Right cardiac atrium (tissue), 5 donors: ENCODE results near the gene CC2D2A. TPM values are rescaled to one million over a fixed set of nuclear protein-coding genes. Genes with fewer than 3 reads are reported as not detected.

Source experiments
- ATAC-seq, 2 donors: fragments of 200-7000 bp; cut with Tn5 transposase; one replicate each; pipeline versions ENCODE4 v1.8.0 to v1.9.1; 2020; ENCODE audit warnings: moderate library complexity in 2 of 2, mild to moderate bottlenecking in 1 of 2
- DNase-seq, 3 donors: peaks; one replicate each; pipeline ENCODE4 v3.0.0-alpha.2; 2020
- H3K27ac ChIP-seq: one replicate; pipeline ENCODE4 v1.5.1; 2013; ENCODE audit warnings: mild to moderate bottlenecking, low read length, control low read depth, moderate library complexity
- H3K27me3 ChIP-seq: one replicate; pipeline ENCODE4 v1.6.1; 2013; ENCODE audit not compliant: control insufficient read depth, insufficient read depth
- H3K4me1 ChIP-seq: one replicate; pipeline ENCODE4 v1.6.1; 2013; ENCODE audit warnings: low read length; ENCODE audit not compliant: control insufficient read depth, insufficient read depth
- H3K4me3 ChIP-seq: one replicate; pipeline ENCODE4 v1.5.1; 2013; ENCODE audit warnings: low read length, control low read depth
- H3K9me3 ChIP-seq: one replicate; pipeline ENCODE4 v1.6.1; 2013; ENCODE audit warnings: low read length; ENCODE audit not compliant: control insufficient read depth
- WGBS: extraction: QIAGEN DNeasy Blood & Tissue Kit; methylation state at CpG from one replicate; pipeline ENCODE4 v1.1.7; 2013; 5-methylcytosine and 5-hydroxymethylcytosine counted together
- intact Hi-C, 4 donors: fragments of 100-400 bp; cut with DNase I; formaldehyde crosslinking; loops; one replicate each; pipeline versions ENCODE4 v1.11.0 to v1.14.0; 2022 to 2023
- polyA plus RNA-seq: library from polyadenylated mRNA; stranded (reverse); fragments of 200-250 nt; gene quantifications from one replicate; pipeline ENCODE4 v1.2.3, GENCODE V29; 2013
- total RNA-seq, 4 donors: library from RNA; stranded (reverse); fragmentation: NEBNext Ultra II Directional; extraction: Animal tissue kit (Norgen Biotek cat#: 25700); gene quantifications; one replicate each; pipeline ENCODE4 v1.2.1, GENCODE V29; 2021
- donor health status: healthy with polysubstance abuse.
- donor health status: DM: no; HTN: yes; CAD: no.
- donor health status: DM: no; HTN: no; CAD: no.
- donor health status: DM: no; HTN: yes; CAD: no; lungs with severe emphysema.
- donor health status: DM: yes; HTN: yes; CAD: no.

The CC2D2A gene
- total and polyA plus RNA-seq, 5 donors: 8.2 to 13.6 (median 13.1) TPM

DNA sequence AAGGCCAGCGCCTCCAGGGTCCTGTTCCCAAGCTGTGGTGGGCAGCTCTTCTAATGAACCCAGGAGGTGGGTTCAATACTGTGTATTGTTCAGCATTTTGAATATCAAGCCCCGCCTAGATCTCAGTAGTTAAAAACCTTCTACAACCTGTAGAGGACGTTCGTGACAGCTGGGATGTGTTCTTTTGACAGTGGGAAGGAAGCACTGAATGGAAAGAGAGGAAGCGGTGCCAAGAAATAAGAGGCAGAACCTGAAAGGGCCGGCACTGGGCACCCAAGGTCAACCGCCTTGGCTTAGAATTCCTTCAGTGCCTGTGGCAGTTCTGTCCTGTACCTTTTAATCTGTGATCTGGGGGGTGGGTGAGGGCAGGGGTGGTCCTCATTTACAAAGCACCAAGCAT is 73.1 kb downstream of the CC2D2A start:
- H3K9me3 ChIP-seq: no peaks in the 10 kb centered on the region
- H3K27me3 ChIP-seq: no peaks in the 10 kb centered on the region
- H3K4me3 ChIP-seq: no peak overlapping the region
- WGBS: 66% methylated on average over 7 of the region's 7 CpGs
- intact Hi-C loops: no loop called here
- H3K27ac ChIP-seq: no peak overlapping the region
- ATAC-seq (peak; percentile 45 to 53), DNase-seq (no peak)
- H3K4me1 ChIP-seq: peaks cover 2% of the 10 kb centered on the region

DNA sequence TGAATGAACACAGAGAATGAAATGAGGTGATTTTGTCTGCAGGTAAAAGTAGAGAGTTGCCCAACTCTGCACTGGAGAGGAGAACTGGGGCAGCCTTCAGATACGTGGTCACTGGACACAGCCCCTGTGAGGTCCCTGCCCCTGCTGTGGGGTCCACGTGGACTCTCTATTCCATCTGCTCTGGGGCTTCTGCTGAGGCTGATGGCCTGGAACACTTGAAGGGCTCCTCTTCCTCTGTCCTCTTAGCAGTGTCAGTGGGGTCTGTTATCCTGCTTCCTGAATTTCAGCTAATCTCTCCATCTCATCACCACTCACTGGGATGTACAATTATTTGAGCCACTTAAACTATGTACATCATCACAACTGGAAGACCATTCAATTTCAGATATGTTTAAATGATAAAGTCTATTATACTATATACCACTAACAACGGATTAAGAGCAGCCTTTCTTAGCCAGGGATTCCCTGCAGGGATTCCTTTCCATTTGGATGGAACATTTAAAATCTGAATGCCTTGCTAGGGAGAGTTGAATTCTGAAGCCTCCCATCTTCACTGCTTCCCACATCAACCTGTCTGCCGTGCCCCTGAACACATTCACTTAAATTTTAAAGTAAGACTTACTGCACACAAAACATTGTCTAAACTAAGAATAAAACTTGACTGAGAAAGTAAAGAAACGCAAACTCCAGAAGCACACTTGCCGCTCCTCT is 74.0 kb downstream of the CC2D2A start:
- peaks cover 2% of the 10 kb centered on the region for H3K4me1 ChIP-seq
- ATAC-seq (peak in 1 of 2 donors; percentile 38), DNase-seq (no peak)
- intact Hi-C loops: no loop called here
- WGBS: 75% methylated on average over 6 of the region's 6 CpGs
- H3K27me3 ChIP-seq: no peaks in the 10 kb centered on the region
- H3K9me3 ChIP-seq: no peaks in the 10 kb centered on the region
- no peak overlapping the region for H3K4me3 ChIP-seq
- H3K27ac ChIP-seq: no peak overlapping the region

DNA sequence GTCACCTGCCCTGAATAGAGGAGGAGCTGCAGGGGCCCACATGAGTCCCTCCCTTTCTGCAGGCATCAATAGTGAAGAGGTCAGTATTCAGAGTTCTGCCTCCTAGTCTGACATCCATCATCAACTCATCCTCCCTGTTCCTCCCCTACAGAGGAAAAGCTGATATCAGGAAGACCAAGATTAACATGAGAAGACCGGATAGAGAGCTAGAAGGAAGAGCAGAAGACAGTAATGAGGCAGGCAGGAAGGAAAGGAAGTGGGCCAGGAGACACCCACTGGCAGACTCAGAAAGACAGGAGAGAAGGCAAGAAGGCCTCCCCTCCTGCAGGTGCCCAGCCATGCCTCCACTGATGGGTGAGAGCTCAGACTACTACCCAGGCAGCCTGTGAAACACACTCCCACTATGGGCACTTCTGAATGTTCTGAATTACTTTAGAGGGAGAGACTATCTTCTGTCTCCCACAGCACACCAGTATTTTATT is 74.6 kb downstream of the CC2D2A start:
- Histone ChIP-seq H3K27ac (no peak overlapping the region), H3K4me3 (no peak overlapping the region), H3K4me1 (peaks cover 2% of the 10 kb centered on the region), H3K27me3 (no peaks in the 10 kb centered on the region), H3K9me3 (no peaks in the 10 kb centered on the region)
- no peak for DNase-seq
- ATAC-seq: no peak
- 81% methylated on average over 1 of the region's 1 CpG for WGBS
- intact Hi-C loops: no loop called here

DNA sequence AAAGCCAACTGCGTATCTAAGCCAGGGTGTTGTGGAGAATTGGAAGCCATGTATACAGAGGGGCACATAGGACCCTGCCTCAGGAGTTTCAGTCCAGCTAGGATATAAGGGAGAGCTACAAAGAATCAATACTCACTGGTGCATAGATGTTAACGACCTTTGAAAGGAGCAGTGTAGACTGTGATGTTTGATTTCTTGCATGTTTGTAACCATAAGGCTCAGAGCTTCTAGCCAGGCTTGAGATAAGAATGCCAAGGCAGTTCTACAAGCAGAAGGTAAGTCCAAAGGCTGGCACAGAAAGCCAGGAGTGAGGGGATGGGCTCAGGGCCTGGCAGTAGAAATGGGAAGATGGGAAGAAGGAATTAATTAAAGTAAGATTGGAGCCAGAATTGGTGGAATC is 75.7 kb downstream of the CC2D2A start:
- DNase-seq (no peak), ATAC-seq (no peak)
- WGBS: 95% methylated on average over 2 of the region's 2 CpGs
- intact Hi-C loops: no loop called here
- Histone ChIP-seq H3K27ac (no peak overlapping the region), H3K9me3 (no peaks in the 10 kb centered on the region), H3K27me3 (no peaks in the 10 kb centered on the region), H3K4me1 (peaks cover 2% of the 10 kb centered on the region), H3K4me3 (no peak overlapping the region)

DNA sequence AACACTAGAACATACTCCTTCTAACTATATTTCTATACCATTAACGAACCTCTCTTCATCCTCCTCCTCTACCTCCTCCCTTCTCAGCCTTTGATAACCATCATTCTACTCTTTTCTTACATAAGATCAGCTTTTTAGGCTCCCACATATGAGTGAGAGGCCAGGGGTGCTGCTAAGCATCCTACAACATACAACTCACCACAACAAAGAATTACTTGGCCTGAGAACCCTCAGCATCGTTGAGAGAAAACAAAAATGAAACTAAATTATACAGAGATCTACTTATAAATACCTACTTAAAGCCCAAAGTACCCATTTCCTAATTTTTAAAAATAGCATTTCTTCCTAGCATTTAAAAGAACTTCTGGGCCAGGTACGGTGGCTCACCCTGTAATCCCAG is 77.7 kb downstream of the CC2D2A start:
- no peaks in the 10 kb centered on the region for H3K27me3 ChIP-seq
- no peaks in the 10 kb centered on the region for H3K9me3 ChIP-seq
- H3K4me1 ChIP-seq: peaks cover 2% of the 10 kb centered on the region
- intact Hi-C loops: no loop called here
- ATAC-seq (no peak), DNase-seq (no peak)
- 75% methylated on average over 3 of the region's 3 CpGs for WGBS
- H3K4me3 ChIP-seq: no peak overlapping the region
- H3K27ac ChIP-seq: no peak overlapping the region

DNA sequence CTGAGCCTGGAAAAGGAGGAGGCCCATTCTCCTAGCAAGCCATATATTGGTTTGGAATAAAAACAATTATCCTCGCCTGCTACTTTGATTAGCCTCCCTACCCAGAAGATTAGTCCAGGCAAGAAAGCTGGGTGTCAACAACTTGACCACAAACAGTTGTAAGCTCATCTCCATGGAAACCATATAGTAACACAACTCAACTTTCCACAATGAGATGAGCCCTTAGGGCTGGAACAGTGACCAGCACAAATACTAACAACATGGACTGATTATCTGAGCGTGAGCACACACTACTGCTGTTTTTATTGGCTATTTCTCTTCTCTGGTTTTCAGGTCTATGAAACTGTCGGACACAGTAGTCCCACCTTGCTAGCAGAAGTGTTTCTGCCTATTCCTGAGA is 80.8 kb downstream of the CC2D2A start:
- DNase-seq (no peak), ATAC-seq (no peak)
- no peaks in the 10 kb centered on the region for H3K27me3 ChIP-seq
- H3K27ac ChIP-seq: no peak overlapping the region
- H3K4me3 ChIP-seq: no peak overlapping the region
- WGBS: 88% methylated on average over 3 of the region's 3 CpGs
- intact Hi-C loops: no loop called here
- peaks cover 2% of the 10 kb centered on the region for H3K4me1 ChIP-seq
- H3K9me3 ChIP-seq: no peaks in the 10 kb centered on the region

DNA sequence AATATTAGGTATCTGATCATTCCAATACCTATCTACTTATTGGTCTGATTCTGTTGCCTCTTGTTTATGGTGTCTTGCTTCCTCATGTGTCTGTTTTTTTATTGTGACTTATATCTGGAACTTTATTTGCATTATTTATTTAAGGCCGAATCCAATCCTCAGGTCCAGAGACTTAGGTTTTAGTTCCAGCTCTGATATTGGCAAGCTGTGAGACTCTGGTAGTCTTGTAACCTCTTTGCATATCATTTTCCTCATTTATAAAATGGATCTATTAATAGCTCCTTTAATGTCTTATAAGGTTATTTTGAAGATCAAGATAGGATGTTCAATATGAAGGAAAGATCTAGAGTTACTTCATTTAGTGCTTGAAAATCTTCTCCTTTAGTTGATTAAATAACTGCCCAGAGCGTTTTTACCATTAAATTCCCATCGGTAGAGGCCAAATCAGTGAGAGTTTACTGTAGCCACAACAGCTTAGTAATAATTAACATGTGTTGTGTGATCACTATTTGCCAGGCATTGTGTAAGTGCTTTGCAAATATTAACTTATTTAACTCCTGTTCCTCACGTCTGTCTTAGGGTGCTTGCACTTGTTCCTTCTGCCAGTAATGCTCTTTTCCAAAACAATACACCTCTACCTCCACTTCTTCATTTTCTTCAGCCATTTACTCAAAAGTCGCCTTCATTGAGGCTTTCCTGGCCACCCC is 82.2 kb downstream of the CC2D2A start:
- Histone ChIP-seq H3K27me3 (no peaks in the 10 kb centered on the region), H3K4me3 (no peak overlapping the region), H3K9me3 (no peaks in the 10 kb centered on the region), H3K4me1 (no peaks in the 10 kb centered on the region), H3K27ac (no peak overlapping the region)
- WGBS: 82% methylated on average over 5 of the region's 5 CpGs
- intact Hi-C loops: no loop called here
- ATAC-seq (no peak), DNase-seq (no peak)

DNA sequence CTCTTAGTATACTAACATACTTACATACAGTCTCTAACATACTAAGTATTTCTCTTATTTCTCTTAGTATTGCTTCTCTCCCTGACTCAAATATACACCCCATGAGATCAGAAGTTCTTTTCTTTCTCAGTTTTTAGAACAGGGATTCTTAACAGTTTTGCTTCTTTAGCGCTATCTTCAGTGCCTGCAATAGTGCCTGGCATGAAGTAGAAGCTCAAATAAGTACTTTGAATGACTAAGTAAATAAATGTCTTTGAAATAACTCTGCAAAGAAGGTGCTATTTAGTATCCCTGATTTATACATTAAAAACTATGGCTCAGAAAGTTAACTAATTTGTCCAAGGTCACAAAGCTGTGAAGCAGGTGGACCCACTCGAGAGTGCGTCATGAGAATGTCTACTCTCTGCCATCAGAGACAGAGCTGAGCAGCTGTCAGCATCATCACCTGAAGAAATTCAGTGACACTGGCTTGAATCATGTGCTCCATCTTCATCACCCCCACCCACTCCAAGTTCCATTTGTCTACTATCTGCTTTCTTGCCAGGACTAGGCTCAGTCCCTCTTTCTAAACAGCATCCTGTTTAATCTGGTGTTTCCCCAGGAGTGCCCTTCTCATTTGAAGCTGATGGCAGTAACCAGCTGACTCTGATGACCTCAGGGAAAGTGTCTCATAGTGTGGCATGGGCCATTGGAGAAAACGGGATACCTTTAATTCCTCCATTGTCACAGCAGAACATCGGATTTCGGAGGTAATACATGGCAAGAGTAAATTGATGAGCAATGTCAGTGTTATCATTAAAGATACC is 83.1 kb downstream of the CC2D2A start:
- intact Hi-C loops: no loop called here
- WGBS: 94% methylated on average over 6 of the region's 6 CpGs
- H3K4me3 ChIP-seq: no peak overlapping the region
- DNase-seq (no peak), ATAC-seq (no peak)
- H3K4me1 ChIP-seq: no peaks in the 10 kb centered on the region
- no peaks in the 10 kb centered on the region for H3K27me3 ChIP-seq
- H3K9me3 ChIP-seq: no peaks in the 10 kb centered on the region
- H3K27ac ChIP-seq: no peak overlapping the region

DNA sequence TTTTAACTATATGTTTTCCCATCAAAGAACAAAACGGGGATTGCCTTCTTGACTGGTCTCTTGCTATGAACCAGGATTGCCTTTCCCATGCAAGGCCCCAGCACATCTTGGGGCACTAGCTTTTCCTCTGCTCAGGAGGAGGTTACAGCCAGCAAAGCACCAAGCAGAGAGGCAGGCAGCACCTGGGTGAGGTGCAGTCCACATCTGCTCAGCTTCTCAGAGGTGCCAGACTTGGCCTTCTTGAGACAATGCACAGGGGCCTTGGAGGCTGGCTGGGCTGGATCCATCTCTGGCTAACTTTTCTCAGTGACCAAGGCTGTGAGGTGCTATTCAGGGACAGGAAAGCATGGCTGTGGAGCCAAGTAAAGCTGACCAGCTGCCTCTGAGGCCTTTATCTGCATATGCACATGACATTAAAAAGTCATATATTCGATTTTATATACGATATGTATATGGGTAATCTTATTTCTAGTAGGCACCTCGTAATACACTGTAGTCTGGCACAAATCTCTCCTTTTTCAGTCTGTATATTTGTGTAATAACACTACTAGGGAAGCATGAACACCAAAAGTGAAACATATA is 86.9 kb downstream of the CC2D2A start:
- H3K27ac ChIP-seq: no peak overlapping the region
- no peaks in the 10 kb centered on the region for H3K4me1 ChIP-seq
- ATAC-seq (no peak), DNase-seq (no peak)
- no peaks in the 10 kb centered on the region for H3K27me3 ChIP-seq
- WGBS: 93% methylated on average over 4 of the region's 4 CpGs
- intact Hi-C loops: no loop called here
- H3K9me3 ChIP-seq: no peaks in the 10 kb centered on the region
- H3K4me3 ChIP-seq: no peak overlapping the region

DNA sequence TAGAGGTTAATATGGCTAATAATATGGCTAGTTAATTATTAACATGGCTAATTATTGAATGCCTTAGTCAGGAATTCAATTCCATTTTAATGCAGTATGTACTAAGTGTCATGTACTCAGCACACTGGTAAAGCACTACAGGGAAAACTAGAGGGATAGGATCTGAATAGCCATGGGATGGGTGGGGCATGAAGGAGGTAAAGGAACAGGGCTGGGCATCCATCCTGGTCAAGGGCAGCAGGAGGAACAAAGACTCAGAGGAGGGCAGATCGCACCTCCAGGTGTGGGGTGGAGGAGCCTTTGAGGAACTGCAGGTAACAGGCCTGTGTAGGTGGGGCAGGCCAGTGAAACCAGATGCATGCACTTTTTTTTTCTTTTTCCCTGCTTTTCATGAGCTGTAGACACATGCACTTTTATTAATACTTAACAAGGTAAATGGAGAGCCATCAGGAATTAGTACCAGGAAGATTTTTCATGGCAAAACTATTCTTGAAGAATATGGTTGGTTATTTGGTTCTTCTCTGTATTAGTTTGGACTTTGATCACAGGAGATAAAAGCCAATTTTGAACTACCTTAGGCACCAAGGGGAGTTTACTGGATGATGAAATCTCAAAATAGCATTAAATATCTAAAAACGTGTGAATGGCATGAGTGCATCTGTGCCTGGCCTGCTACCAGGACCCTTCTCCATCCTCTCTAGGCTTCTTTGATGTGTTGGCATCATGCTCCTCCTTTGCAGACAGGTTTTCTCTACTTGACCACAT is 88.3 kb downstream of the CC2D2A start:
- Histone ChIP-seq H3K9me3 (no peaks in the 10 kb centered on the region), H3K4me1 (no peaks in the 10 kb centered on the region), H3K27ac (no peak overlapping the region), H3K27me3 (no peaks in the 10 kb centered on the region), H3K4me3 (no peak overlapping the region)
- 77% methylated on average over 2 of the region's 2 CpGs for WGBS
- ATAC-seq (no peak), DNase-seq (no peak)
- intact Hi-C loops: no loop called here
